Measurements from ENCODE around the gene LZIC.

DNA sequence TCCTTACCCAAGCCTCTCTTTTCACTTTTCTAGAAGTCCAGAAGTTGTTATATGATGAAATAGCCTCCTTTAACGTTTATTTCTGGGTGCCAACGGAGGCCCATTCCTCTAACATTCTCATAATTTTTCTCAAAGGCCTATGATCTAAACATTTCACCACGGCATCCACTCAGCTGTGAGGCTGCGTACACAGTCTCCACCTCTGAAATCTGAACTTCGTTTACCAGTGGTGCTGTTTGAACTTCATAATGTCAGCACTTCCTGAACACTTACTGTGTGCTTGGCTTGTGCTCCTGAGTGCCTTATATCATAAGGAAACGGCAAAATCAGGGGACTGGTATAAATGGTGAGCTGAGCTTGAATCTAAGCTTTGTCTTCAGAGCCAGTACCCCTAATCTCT lies 41.8 kb upstream of the LZIC start:
- TF ChIP-seq, protein P1, sequence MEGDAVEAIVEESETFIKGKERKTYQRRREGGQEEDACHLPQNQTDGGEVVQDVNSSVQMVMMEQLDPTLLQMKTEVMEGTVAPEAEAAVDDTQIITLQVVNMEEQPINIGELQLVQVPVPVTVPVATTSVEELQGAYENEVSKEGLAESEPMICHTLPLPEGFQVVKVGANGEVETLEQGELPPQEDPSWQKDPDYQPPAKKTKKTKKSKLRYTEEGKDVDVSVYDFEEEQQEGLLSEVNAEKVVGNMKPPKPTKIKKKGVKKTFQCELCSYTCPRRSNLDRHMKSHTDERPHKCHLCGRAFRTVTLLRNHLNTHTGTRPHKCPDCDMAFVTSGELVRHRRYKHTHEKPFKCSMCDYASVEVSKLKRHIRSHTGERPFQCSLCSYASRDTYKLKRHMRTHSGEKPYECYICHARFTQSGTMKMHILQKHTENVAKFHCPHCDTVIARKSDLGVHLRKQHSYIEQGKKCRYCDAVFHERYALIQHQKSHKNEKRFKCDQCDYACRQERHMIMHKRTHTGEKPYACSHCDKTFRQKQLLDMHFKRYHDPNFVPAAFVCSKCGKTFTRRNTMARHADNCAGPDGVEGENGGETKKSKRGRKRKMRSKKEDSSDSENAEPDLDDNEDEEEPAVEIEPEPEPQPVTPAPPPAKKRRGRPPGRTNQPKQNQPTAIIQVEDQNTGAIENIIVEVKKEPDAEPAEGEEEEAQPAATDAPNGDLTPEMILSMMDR (IDR thresholded peaks at IDR 0.05): no peak
- TF ChIP-seq POLR2A (IDR thresholded peaks at IDR 0.05): no peak
